ENCODE measurements around the gene GPAT3. TPM values are rescaled to one million over a fixed set of nuclear protein-coding genes. Genes with fewer than 3 reads are reported as not detected.

Gene GPAT3
- total and polyA plus RNA-seq, 2 of the 8 experiments (the other 6 are each of a cell fraction or from before 2014, with no cell fraction given) = 0.23 to 2.0 TPM

DNA sequence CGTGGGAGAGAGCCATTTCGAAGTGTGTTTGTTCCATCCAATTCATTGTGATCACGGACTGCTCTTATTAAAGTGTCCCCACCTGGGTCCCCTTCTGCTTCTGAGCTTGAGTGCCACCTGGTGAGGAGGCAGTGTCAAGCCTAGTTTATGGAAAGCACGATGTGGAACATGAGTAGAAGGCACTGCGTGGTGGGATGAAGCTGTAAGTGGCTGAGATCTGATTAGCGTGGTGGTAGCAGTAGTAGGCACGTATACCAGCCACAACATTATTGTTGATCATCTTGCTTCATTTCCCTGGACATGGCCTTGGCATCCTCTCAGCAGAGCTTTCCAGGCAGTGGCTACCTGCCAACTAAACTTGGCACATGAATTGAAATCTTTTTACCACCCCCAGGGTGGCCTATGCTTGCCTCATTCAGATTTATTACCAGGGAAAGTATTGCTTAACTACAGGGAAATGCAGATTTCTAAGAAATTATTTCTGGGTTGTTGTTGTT lies 46.4 kb downstream of the GPAT3 start:
- FAIRE-seq = no peak

More for the DNA sequence above, 46.4 kb downstream of the GPAT3 start:
- WGBS, 2 experiments (ENCODE audit: extremely low coverage in 1 of 2, insufficient coverage in 1 of 2, insufficient read length in 1 of 2, insufficient replicate concordance in 2 of 2, low coverage in 1 of 2, low lambda C conversion rate in 2 of 2, missing lambda C conversion rate in 1 of 2) = 96% methylated on average over 7 of the region's 7 CpGs; no CpG with 5 or more reads in 1 of the 2 experiments
- H3K23me2 ChIP-seq (ENCODE audit: low read depth, low read length) = no peaks in the 10 kb centered on the region
- H4K5ac ChIP-seq (ENCODE audit: insufficient read length, low read depth, low read length) = no peak overlapping the region
- H3K9me3 ChIP-seq (ENCODE audit: insufficient read depth in 2 of 2, low read depth in 1 of 2, low read length in 1 of 2) = no peaks in the 10 kb centered on the region
- H3K36me3 ChIP-seq (ENCODE audit: control insufficient read depth in 2 of 4, insufficient read depth in 4 of 4, low read length in 3 of 4) = no peaks in the 10 kb centered on the region
- no peaks in the 10 kb centered on the region for H3K4me1 ChIP-seq (replicated peaks in 1 of 4; ENCODE audit: control insufficient read depth in 3 of 4, insufficient read depth in 4 of 4, low read length in 3 of 4)
- H3K27me3 ChIP-seq (replicated peaks in 1 of 4; ENCODE audit: control insufficient read depth in 3 of 4, extremely low read depth in 1 of 4, insufficient read depth in 3 of 4, low read length in 3 of 4) = peaks cover 0 to 2% (median 0%) of the 10 kb centered on the region in 4 experiments; a peak in 1 of 7 replicates
- POLR2A ChIA-PET (ENCODE audit: partially characterized antibody) = interaction anchor here (0.9 kb wide), 1 partner anchor 9 kb away, joined by 3 read pairs; no protein-coding TSS in a partner anchor
- H2BK15ac ChIP-seq (ENCODE audit: low read length) = no peak overlapping the region
- no peak overlapping the region for H2BK5ac ChIP-seq (ENCODE audit: low read depth, low read length)
- H3K4me2 ChIP-seq (ENCODE audit: insufficient read depth in 1 of 2, low read depth in 2 of 2, low read length in 2 of 2) = no peak overlapping the region
- CTCF ChIA-PET (ENCODE audit: partially characterized antibody) = interaction anchor here (0.6 to 2.1 kb wide), 7 partner anchors 11 to 946 kb away, joined by 3 to 9 read pairs (median 4); no protein-coding TSS in a partner anchor
- H4K20me1 ChIP-seq (replicated peaks in 1 of 2; ENCODE audit: control insufficient read depth in 1 of 2, insufficient read depth in 2 of 2, low read length in 2 of 2) = no peaks in the 10 kb centered on the region
- no peaks in the 10 kb centered on the region for H3K79me1 ChIP-seq (ENCODE audit: low read depth, low read length)
- H3K18ac ChIP-seq (ENCODE audit: extremely low read depth, low read length) = no peak overlapping the region
- no peak overlapping the region for H2AFZ ChIP-seq (ENCODE audit: low read length)
- H2AK5ac ChIP-seq (ENCODE audit: low read depth, low read length) = no peak overlapping the region
- no peak overlapping the region for H2BK120ac ChIP-seq (replicated peaks; ENCODE audit: low read depth, low read length)
- H4K8ac ChIP-seq (ENCODE audit: extremely low read depth, insufficient read depth, low read length) = no peak overlapping the region
- H3K56ac ChIP-seq (replicated peaks; ENCODE audit: insufficient read length, low read depth, low read length) = no peak overlapping the region
- H3K9ac ChIP-seq (replicated peaks in 1 of 4; ENCODE audit: extremely low read depth in 1 of 4, low read depth in 3 of 4, low read length in 3 of 4) = no peak overlapping the region
- TF ChIP-seq YY1 (IDR thresholded peaks at IDR 0.05; ENCODE audit: low read depth, low read length) (no peak), TBP (IDR thresholded peaks at IDR 0.05; ENCODE audit: low read depth, low read length) (no peak), SP2 (IDR thresholded peaks at IDR 0.05; ENCODE audit: low read length) (no peak), CHD2 (IDR thresholded peaks at IDR 0.05; ENCODE audit: low read length) (no peak)
- TF ChIP-seq, protein P1, sequence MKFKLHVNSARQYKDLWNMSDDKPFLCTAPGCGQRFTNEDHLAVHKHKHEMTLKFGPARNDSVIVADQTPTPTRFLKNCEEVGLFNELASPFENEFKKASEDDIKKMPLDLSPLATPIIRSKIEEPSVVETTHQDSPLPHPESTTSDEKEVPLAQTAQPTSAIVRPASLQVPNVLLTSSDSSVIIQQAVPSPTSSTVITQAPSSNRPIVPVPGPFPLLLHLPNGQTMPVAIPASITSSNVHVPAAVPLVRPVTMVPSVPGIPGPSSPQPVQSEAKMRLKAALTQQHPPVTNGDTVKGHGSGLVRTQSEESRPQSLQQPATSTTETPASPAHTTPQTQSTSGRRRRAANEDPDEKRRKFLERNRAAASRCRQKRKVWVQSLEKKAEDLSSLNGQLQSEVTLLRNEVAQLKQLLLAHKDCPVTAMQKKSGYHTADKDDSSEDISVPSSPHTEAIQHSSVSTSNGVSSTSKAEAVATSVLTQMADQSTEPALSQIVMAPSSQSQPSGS (IDR thresholded peaks at IDR 0.05; ENCODE audit: low read length) = no peak
- no peak overlapping the region for H3K14ac ChIP-seq (ENCODE audit: insufficient read length)
- no peak overlapping the region for H3K27ac ChIP-seq (ENCODE audit: low read depth, low read length)
- H3K4me3 ChIP-seq (ENCODE audit: extremely low read depth in 1 of 4, insufficient read depth in 2 of 4, low read depth in 3 of 4, low read length in 4 of 4) = no peak overlapping the region
- no peak overlapping the region for H4K91ac ChIP-seq (replicated peaks; ENCODE audit: insufficient read length, low read length)
- H3K4ac ChIP-seq (replicated peaks; ENCODE audit: insufficient read length, low read depth, low read length) = no peak overlapping the region
- H3K79me2 ChIP-seq (ENCODE audit: control insufficient read depth in 1 of 2, insufficient read depth in 2 of 2, low read length in 2 of 2) = no peaks in the 10 kb centered on the region
- no peak overlapping the region for H2BK20ac ChIP-seq (ENCODE audit: low read length)
- no peak overlapping the region for H3K23ac ChIP-seq (ENCODE audit: insufficient read length)
- DNase-seq (ENCODE audit: low read depth in 1 of 2, low spot score in 2 of 2) = no peak
- no peak overlapping the region for H2BK12ac ChIP-seq (ENCODE audit: low read depth, low read length)

Data from H1 (cell line).